CD1c-positive myeloid dendritic cell (primary cell): ENCODE results near the gene EPHA4.
A peak's percentile ranks its signal among the peaks of the same experiment; 100 is the strongest.

Source experiments
- DNase-seq: peaks from one replicate; pipeline ENCODE4 v3.0.0-alpha.2; 2016; ENCODE audit errors: extremely low spot score

Gene EPHA4

DNA sequence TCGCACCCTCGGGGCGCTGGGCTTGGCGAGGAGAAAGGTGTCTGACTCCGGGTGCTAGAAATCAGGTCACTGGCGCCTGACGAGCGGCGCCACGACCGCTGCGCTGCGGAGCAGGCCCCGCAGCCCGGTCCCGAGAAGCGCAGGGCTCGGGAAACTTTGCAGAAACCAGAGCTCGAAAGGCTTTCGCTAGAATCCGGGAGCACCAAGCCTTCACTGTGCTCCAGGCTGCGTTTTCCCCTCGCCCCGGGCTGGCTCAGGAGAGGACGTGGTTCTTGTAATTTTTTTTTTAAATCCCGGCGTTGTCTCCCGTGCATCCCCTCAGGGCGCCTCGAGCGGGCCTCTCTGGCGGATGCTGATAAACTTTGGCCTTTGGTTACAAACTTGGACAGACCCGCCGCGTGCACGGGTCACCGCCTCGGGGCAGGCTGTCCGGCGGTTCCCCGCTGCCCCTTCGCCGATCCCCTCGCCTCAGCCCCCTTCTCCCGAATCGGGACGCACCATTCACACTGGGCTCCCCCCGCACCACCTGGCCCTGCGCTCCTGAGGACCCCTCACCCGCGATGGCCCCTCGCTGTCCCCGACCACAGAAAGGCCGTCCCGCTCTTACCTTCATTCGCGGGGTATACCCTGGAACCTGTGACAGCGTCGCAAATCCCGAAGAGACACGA is 419 bp downstream of the EPHA4 start:
- peak; percentile 12 for DNase-seq

DNA sequence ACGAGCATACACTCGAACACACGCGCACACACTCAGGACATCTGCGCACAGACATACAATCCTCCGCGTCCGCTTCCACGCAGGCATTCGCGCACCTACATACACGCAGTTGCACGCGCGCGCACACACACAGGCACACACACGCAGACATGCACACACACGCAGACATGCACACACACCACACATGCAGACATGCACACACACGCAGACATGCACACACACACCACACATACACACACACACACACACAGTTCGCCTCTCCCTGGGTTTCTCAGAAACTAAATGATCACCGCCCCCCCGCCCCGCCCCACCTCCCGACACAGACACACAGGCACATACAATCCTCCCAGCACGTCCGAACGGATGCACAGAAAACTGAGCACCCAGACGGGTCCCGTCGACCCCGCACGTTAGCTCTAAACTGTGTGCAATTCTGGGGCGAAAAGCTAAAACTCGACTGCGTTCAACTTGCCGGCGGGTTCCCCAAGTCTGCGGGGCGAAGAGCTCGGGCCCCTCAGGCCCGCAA is 1.0 kb downstream of the EPHA4 start:
- no peak for DNase-seq

GRCh38 chr2:221570321-221570935 is 1.7 kb downstream of the EPHA4 start:
- no peak for DNase-seq

DNA sequence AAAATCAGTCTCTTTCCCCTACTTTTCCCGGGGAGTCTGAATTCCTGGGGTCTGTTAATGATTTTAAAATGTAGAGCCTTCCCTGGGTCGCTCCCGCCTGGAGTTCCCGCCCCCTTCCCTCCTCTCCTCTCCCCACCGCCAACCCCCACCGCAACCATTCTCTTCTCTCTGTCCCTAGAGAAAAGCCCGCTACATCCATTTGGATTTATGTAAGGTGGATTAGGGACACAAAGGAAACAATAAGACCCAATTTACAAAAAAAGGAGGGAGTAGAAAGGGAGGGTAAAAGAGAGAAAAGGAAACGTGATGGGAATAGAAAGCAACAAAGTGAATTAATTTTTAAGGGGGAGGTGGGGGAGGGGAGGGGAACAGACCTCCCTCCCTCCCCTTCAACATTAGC is 2.2 kb downstream of the EPHA4 start:
- no peak for DNase-seq

DNA sequence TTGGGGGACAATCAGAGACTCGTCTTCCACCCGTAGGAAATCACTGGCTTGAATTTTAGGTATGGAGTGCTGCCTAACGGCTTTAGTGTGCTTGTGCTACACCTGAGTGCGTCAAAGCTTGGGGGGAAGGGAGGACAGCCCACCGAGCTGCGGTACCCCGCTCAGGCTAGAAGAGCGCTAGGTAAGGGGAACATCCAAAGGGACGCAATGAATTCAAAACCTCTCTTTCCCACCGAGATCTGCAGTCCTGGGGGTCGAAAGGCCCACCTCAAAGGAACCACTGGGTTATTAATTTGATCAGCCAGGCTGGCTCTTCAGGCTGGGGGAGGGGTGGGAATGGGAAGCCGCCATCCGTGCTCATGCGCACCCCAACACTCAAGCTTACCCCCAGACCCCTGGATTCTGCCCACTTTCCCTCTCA is 2.7 kb downstream of the EPHA4 start:
- DNase-seq, result no peak

DNA sequence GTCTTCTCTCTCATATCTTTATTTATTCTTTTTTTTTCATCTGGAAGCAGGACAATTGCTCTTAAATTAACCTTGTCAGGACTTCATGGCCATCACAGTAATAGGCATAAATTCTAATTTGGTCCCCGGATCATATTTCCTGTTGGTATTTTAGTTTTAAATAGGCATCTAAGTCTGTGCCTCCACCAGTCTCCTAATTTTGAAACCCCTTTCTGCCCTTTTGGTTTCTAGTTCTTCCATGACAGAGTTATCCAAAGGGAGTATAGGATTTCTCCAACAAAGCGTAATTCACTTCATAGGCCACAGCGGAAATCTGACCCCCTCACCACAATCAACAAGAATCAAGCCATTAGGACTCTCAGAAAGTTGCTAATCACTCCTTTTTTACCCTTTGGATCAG is 3.8 kb downstream of the EPHA4 start:
- DNase-seq, result no peak

- no peak for DNase-seq
Observed at GRCh38 chr2:221567809-221568208, 4.3 kb downstream of the EPHA4 start.

- no peak for DNase-seq
Observed at GRCh38 chr2:221567231-221567760, 4.8 kb downstream of the EPHA4 start.

DNA sequence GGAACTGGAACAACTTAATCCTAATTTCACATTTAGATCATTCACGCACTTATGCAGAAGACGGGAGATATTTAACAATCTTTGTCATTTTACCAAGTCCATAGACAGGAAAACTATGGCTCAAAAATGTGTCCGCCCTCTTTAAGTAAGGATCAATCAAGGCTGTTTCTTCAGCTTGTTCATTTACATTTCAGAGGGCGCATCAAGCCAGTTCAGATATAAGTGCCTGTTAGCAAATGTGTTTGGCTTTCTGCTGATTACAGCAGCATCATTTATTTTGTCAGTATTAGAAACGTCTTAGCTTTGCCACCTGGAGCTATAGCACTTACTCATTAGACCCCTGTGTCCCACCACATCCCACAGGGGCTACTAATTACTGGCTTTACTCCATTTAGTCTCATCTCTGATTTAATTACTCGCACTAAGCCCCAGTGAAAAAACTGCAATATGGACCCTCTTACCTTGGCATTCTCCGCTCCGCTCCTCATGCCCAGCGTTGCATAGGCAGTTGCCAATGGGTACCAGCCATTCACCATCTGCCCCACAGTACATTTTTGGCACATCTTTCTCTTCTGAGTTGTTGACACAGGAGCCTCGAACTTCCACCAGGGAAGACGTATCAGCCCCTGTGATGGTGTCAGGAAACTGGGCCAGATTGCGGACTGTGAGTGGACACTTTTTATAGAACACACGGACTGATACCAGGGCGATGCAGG is 8.7 kb downstream of the EPHA4 start:
- no peak for DNase-seq

DNA sequence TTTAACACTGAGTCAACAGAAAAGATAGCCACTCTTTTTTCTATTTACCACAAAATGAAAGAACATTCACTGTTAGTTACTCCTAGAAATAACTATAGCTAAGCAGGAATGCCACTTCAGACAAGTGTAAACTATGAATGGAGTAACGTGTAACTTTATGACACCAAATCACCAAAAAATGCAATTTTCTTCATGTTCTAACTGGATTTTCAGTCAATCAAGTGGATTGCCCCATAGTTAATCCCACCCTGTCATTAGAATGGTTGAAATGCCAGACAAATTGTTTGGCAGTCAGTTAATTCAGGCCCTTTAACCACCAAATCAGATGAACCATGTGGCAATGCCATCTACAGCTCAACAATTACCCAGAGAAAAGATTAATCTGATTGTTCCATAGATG is 9.9 kb downstream of the EPHA4 start:
- DNase-seq, result no peak

- no peak for DNase-seq
Observed at GRCh38 chr2:221561770-221562169, 10.3 kb downstream of the EPHA4 start.

- no peak for DNase-seq
Observed at GRCh38 chr2:221559991-221560390, 12.1 kb downstream of the EPHA4 start.

- DNase-seq, result no peak
Observed at GRCh38 chr2:221558107-221558506, 14.0 kb downstream of the EPHA4 start.

DNA sequence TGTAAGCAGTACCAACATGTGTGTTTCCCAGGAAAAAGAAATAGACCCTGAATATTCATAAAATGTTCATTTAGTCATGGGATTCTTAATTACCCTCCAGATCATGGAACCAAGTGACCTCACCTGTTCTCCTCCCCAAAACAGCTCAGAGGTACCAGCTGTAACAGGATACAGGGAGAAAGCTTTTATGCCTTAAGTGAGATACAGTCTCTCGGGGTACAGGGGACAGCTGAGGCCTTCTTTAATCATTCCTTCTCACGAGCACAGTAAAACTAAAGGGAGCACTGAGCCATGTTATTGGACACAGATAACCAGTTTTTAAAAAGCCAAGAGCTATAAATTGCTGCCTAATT is 16.6 kb downstream of the EPHA4 start:
- DNase-seq, result no peak

GRCh38 chr2:221554769-221555493 is 17.2 kb downstream of the EPHA4 start:
- DNase-seq, result no peak

DNA sequence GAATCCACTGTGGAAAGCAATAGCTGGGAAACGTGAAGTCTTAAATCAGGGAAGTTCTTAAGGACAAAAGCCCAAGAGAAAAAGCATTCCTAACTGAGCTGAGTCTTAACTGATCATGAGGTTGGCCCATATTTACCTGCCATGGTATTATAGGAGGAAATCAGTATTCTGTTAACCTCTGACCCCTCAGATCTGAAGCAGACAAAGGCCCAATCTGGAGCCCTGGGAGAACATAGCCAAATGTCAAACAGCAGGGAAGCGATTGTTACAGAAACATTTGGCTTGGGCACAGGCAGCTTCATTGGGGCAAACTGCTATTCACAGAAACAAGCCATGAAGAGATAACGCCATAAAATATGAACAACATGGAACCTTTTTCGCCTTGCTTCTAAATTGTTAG is 18.8 kb downstream of the EPHA4 start:
- no peak for DNase-seq

GRCh38 chr2:221552291-221552690 is 19.8 kb downstream of the EPHA4 start:
- DNase-seq, result no peak

GRCh38 chr2:221551864-221552263 is 20.2 kb downstream of the EPHA4 start:
- no peak for DNase-seq

- no peak for DNase-seq
Observed at GRCh38 chr2:221549143-221549542, 23.0 kb downstream of the EPHA4 start.

- DNase-seq, result no peak
Observed at GRCh38 chr2:221546505-221547225, 25.4 kb downstream of the EPHA4 start.

DNA sequence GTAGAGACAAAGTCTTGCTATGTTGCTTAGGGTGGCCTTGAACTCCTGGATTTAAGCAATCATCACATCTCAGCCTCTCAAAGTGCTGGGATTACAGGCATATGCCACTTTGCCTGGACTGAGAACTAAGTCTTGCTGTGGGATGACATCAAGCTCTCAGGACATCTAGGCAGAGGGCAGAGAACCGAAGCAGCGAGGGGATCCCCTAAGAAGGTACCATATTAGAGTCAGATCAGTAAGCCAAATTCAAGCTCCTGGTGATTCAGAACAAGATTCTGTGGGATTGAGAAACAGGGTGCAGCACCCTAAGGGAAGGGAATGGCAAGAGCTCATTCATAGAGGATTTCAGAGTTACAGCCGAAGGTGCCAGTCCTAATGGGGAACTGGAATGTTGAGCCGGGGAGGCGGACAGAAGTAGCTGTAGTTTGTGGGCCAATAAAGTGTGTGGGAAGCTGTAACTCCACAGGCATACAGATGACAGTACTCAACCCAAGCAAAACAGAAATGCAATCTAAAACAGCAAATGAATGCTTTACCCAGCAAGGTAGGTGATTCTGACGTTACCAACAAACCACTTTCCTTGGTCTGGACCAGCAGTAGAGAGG is 30.9 kb downstream of the EPHA4 start:
- no peak for DNase-seq
